Type B pancreatic cell (in vitro differentiated cells): ENCODE data around the gene WBP2NL. TPM values are rescaled to one million over a fixed set of nuclear protein-coding genes. Genes with fewer than 3 reads are reported as not detected.

ENCODE experiments used
- DNase-seq: peaks from one replicate; pipeline ENCODE4 v3.0.0; 2021; ENCODE audit warnings: mixed read lengths; ENCODE audit not compliant: unreplicated experiment; ENCODE audit errors: extremely low spot score
- H3K27ac Mint-ChIP-seq: 2 replicates; pipeline ENCODE4 v1.8.0; 2021; ENCODE audit warnings: mild to moderate bottlenecking, mixed read lengths
- H3K27me3 Mint-ChIP-seq: 2 replicates; pipeline ENCODE4 v1.8.0; 2021; ENCODE audit warnings: mixed read lengths
- H3K36me3 Mint-ChIP-seq: 2 replicates; pipeline ENCODE4 v1.8.0; 2021; ENCODE audit warnings: mixed read lengths
- H3K4me1 Mint-ChIP-seq: one replicate; pipeline ENCODE4 v1.8.0; 2021; ENCODE audit warnings: mixed read lengths; ENCODE audit not compliant: unreplicated experiment
- H3K4me3 Mint-ChIP-seq: 2 replicates; pipeline ENCODE4 v1.8.0; 2021; ENCODE audit warnings: mild to moderate bottlenecking, mixed read lengths
- H3K9me3 Mint-ChIP-seq: 2 replicates; pipeline ENCODE4 v1.8.0; 2021; ENCODE audit warnings: mixed read lengths
- CTCF ChIP-seq: fragments of 200-600 bp; sonication (generic); conservative IDR thresholded peaks from 2 replicates; pipeline ENCODE4 v1.5.0; 2021; ENCODE audit warnings: antibody characterized with exemption, mild to moderate bottlenecking
- total RNA-seq: library from RNA; stranded (reverse); gene quantifications from 2 replicates; pipeline ENCODE4 v1.2.1, GENCODE V29; 2021; ENCODE audit warnings: low replicate concordance

The WBP2NL gene
- total RNA-seq, 1 donor from 2014 or later = not detected

GRCh38 chr22:41982865-41983264 lies 15.7 kb upstream of the WBP2NL start:
- Mint-ChIP-seq H3K27ac (no peak overlapping the region), H3K36me3 (peaks cover 4% of the 10 kb centered on the region), H3K4me3 (no peak overlapping the region), H3K9me3 (no peaks in the 10 kb centered on the region), H3K4me1 (no peaks in the 10 kb centered on the region), H3K27me3 (peaks cover 12% of the 10 kb centered on the region)
- TF ChIP-seq CTCF = no peak
- DNase-seq = no peak

GRCh38 chr22:41983513-41984405 lies 14.8 kb upstream of the WBP2NL start:
- peaks cover 4% of the 10 kb centered on the region for H3K36me3 Mint-ChIP-seq
- no peak overlapping the region for H3K27ac Mint-ChIP-seq
- H3K9me3 Mint-ChIP-seq = no peaks in the 10 kb centered on the region
- peaks cover 4% of the 10 kb centered on the region for H3K27me3 Mint-ChIP-seq
- no peak for TF ChIP-seq CTCF
- no peak overlapping the region for H3K4me3 Mint-ChIP-seq
- no peak for DNase-seq
- no peaks in the 10 kb centered on the region for H3K4me1 Mint-ChIP-seq

GRCh38 chr22:41987276-41987675 lies 11.3 kb upstream of the WBP2NL start:
- Mint-ChIP-seq H3K27me3 (no peaks in the 10 kb centered on the region), H3K27ac (no peak overlapping the region), H3K36me3 (peaks cover 4% of the 10 kb centered on the region)

GRCh38 chr22:41989246-41989645 lies 9.3 kb upstream of the WBP2NL start:
- TF ChIP-seq CTCF = no peak
- Mint-ChIP-seq H3K27me3 (no peaks in the 10 kb centered on the region), H3K27ac (no peak overlapping the region)

More at GRCh38 chr22:41987276-41987675, 11.3 kb upstream of the WBP2NL start:
- Mint-ChIP-seq H3K9me3 (no peaks in the 10 kb centered on the region), H3K4me3 (no peak overlapping the region), H3K4me1 (no peaks in the 10 kb centered on the region)
- no peak for TF ChIP-seq CTCF
- DNase-seq = no peak

GRCh38 chr22:41991111-41991510 lies 7.5 kb upstream of the WBP2NL start:
- Mint-ChIP-seq H3K27me3 (no peaks in the 10 kb centered on the region), H3K9me3 (no peaks in the 10 kb centered on the region), H3K27ac (no peak overlapping the region), H3K36me3 (peaks cover 2% of the 10 kb centered on the region), H3K4me1 (no peaks in the 10 kb centered on the region), H3K4me3 (no peak overlapping the region)
- DNase-seq = no peak
- no peak for TF ChIP-seq CTCF

More at GRCh38 chr22:41989246-41989645, 9.3 kb upstream of the WBP2NL start:
- DNase-seq = no peak
- H3K4me3 Mint-ChIP-seq = no peak overlapping the region
- H3K9me3 Mint-ChIP-seq = no peaks in the 10 kb centered on the region
- H3K4me1 Mint-ChIP-seq = no peaks in the 10 kb centered on the region
- peaks cover 4% of the 10 kb centered on the region for H3K36me3 Mint-ChIP-seq
